SK-N-SH (cell line): ENCODE measurements around the gene C2orf42. TPM values are rescaled to one million over a fixed set of nuclear protein-coding genes. Genes with fewer than 3 reads are reported as not detected.
A peak's percentile ranks its signal among the peaks of the same experiment; 100 is the strongest.

Experiments used
- CTCF ChIA-PET: fragments of 300-600, 350-600 bp; formaldehyde crosslinking; extraction: SDS; loops from one replicate; lab custom pipeline; 2021; lab: Yijun Ruan, JAX
- POLR2A ChIA-PET: fragments of 350-600 bp; sonication (Branson Sonifier 250); formaldehyde crosslinking; extraction: SDS; loops from one replicate; lab custom pipeline; 2020; ENCODE audit warnings: antibody characterized with exemption, inconsistent platforms; lab: Yijun Ruan, JAX
- DNase-seq: peaks from one replicate; pipeline ENCODE4 v3.0.0; 2012
- H2AFZ ChIP-seq: fragments of 200-600 bp; sonication (generic); 2 replicates; pipeline ENCODE4 v1.8.1; 2016; ENCODE audit warnings: antibody characterized with exemption, mild to moderate bottlenecking, low read depth
- H3F3A ChIP-seq: fragments of 200-600 bp; sonication (generic); replicated peaks from 2 replicates; pipeline ENCODE3; 2016; ENCODE audit warnings: antibody characterized with exemption, mild to moderate bottlenecking; ENCODE audit not compliant: insufficient read depth
- H3K27ac ChIP-seq, 2 experiments: fragments of 200-500 bp in 1 of 2; fragments of 200-600 bp in 1 of 2; sonication (Bioruptor generic) in 1 of 2; sonication (generic), shearing (Covaris generic) in 1 of 2; 2 replicates each; pipeline versions ENCODE4 v1.5.1 to v1.6.1; 2014 to 2016; ENCODE audit warnings: low read depth in 2 of 2, inconsistent platforms in 1 of 2, low read length in 1 of 2, mild to moderate bottlenecking in 1 of 2, mixed read lengths in 1 of 2
- H3K27me3 ChIP-seq: fragments of 200-600 bp; sonication (generic), shearing (Covaris generic); 2 replicates; pipeline ENCODE4 v1.6.1; 2016; ENCODE audit warnings: mixed run types; ENCODE audit not compliant: insufficient read depth
- H3K36me3 ChIP-seq, 2 experiments: fragments of 200-500 bp in 1 of 2; fragments of 200-600 bp in 1 of 2; sonication (Bioruptor generic) in 1 of 2; sonication (generic) in 1 of 2; replicated peaks in 1 of 2; 2 replicates each; pipeline versions ENCODE3 to v1.5.1; 2014 to 2016; ENCODE audit warnings: low read length in 1 of 2, mild to moderate bottlenecking in 1 of 2; ENCODE audit not compliant: insufficient read depth in 2 of 2, control insufficient read depth in 1 of 2
- H3K4me1 ChIP-seq, 2 experiments: fragments of 200-500 bp in 1 of 2; fragments of 200-600 bp in 1 of 2; sonication (Bioruptor generic) in 1 of 2; sonication (generic), shearing (Covaris generic) in 1 of 2; 2 replicates each; pipeline versions ENCODE4 v1.5.1 to v1.6.1; 2014 to 2016; ENCODE audit warnings: low read depth in 1 of 2, low read length in 1 of 2, mixed run types in 1 of 2; ENCODE audit not compliant: insufficient read depth in 2 of 2, control insufficient read depth in 1 of 2
- H3K4me2 ChIP-seq: fragments of 200-600 bp; sonication (generic), shearing (Covaris generic); 2 replicates; pipeline ENCODE4 v1.6.1; 2017; ENCODE audit warnings: mixed run types
- H3K4me3 ChIP-seq, 2 experiments: fragments of 200-500 bp in 1 of 2; fragments of 200-600 bp in 1 of 2; sonication (Bioruptor generic) in 1 of 2; sonication (generic), shearing (Covaris generic) in 1 of 2; 2 replicates each; pipeline versions ENCODE4 v1.5.1 to v1.8.1; 2014 to 2016; ENCODE audit warnings: low read depth in 2 of 2, inconsistent platforms in 1 of 2, low read length in 1 of 2, mild to moderate bottlenecking in 1 of 2, mixed read lengths in 1 of 2, moderate library complexity in 1 of 2
- H3K79me2 ChIP-seq: fragments of 200-600 bp; sonication (generic); 2 replicates; pipeline ENCODE4 v1.8.1; 2017; ENCODE audit warnings: mild to moderate bottlenecking; ENCODE audit not compliant: insufficient read depth
- H3K9ac ChIP-seq: fragments of 200-600 bp; sonication (generic); 2 replicates; pipeline ENCODE4 v1.6.1; 2017; ENCODE audit warnings: mixed run types
- H3K9me2 ChIP-seq: fragments of 200-600 bp; sonication (generic); 2 replicates; pipeline ENCODE4 v1.6.1; 2017; ENCODE audit warnings: mixed run types
- H3K9me3 ChIP-seq: fragments of 200-600 bp; sonication (generic); 2 replicates; pipeline ENCODE4 v1.6.1; 2017; ENCODE audit warnings: mixed run types, mild to moderate bottlenecking, moderate library complexity
- H4K20me1 ChIP-seq: fragments of 200-600 bp; sonication (generic); 2 replicates; pipeline ENCODE4 v1.6.1; 2017; ENCODE audit warnings: mild to moderate bottlenecking, mixed run types; ENCODE audit not compliant: insufficient read depth
- CHD2 ChIP-seq: fragments of 150-350 bp; IDR thresholded peaks from 2 replicates; pipeline ENCODE4 v1.6.1; 2018; ENCODE audit warnings: low read length; ENCODE audit not compliant: partially characterized antibody
- CTCF ChIP-seq: fragments of 200-600 bp; sonication (generic); IDR thresholded peaks from 2 replicates; pipeline ENCODE4 v1.6.1; 2017; ENCODE audit warnings: antibody characterized with exemption, mild to moderate bottlenecking, moderate library complexity
- FOXJ3 ChIP-seq: sonication (generic); formaldehyde crosslinking; IDR thresholded peaks from 2 replicates; pipeline ENCODE4 v1.5.1; 2020; ENCODE audit warnings: mild to moderate bottlenecking, missing genetic modification reagents
- GABPA ChIP-seq: IDR thresholded peaks from 2 replicates; pipeline ENCODE4 v1.4.0; 2012; ENCODE audit warnings: low read depth, mild to moderate bottlenecking
- MXI1 ChIP-seq: IDR thresholded peaks from 2 replicates; pipeline ENCODE4 v1.6.1; 2012; ENCODE audit warnings: mild to moderate bottlenecking, low read depth, low read length, improper control_type of control experiment
- NFIC ChIP-seq: IDR thresholded peaks from 2 replicates; pipeline ENCODE4 v1.4.0; 2012; ENCODE audit warnings: borderline replicate concordance
- NRF1 ChIP-seq: IDR thresholded peaks from 2 replicates; pipeline ENCODE4 v1.6.1; 2012; ENCODE audit warnings: low read depth, mild to moderate bottlenecking, low read length
- POLR2AphosphoS5 ChIP-seq: IDR thresholded peaks from 2 replicates; pipeline ENCODE4 v1.6.1; 2012; ENCODE audit warnings: low read depth, low read length
- RCOR1 ChIP-seq: fragments of 150-350 bp; IDR thresholded peaks from 2 replicates; pipeline ENCODE4 v1.6.1; 2017; ENCODE audit warnings: antibody characterized with exemption, low read length
- RFX5 ChIP-seq: IDR thresholded peaks from 2 replicates; pipeline ENCODE4 v1.6.1; 2012; ENCODE audit warnings: mild to moderate bottlenecking, improper control_type of control experiment, low read length
- RXRA ChIP-seq: IDR thresholded peaks from 2 replicates; pipeline ENCODE4 v1.4.0; 2012; ENCODE audit warnings: low read depth, mild to moderate bottlenecking, borderline replicate concordance
- TAF1 ChIP-seq: IDR thresholded peaks from 2 replicates; pipeline ENCODE4 v1.6.1; 2012; ENCODE audit warnings: low read depth, mild to moderate bottlenecking, low read length, moderate library complexity, borderline replicate concordance
- TCF12 ChIP-seq: IDR thresholded peaks from 2 replicates; pipeline ENCODE4 v1.4.0; 2012
- TEAD4 ChIP-seq: IDR thresholded peaks from 2 replicates; pipeline ENCODE4 v1.4.0; 2012; ENCODE audit warnings: mild to moderate bottlenecking, borderline replicate concordance; ENCODE audit not compliant: insufficient read depth
- USF1 ChIP-seq: IDR thresholded peaks from 2 replicates; pipeline ENCODE4 v1.4.0; 2012; ENCODE audit warnings: low read depth, borderline replicate concordance
- USF2 ChIP-seq: fragments of 150-350 bp; IDR thresholded peaks from 2 replicates; pipeline ENCODE4 v1.6.1; 2017; ENCODE audit warnings: antibody characterized with exemption, low read length, low read depth, borderline replicate concordance
- YY1 ChIP-seq: IDR thresholded peaks from 2 replicates; pipeline ENCODE4 v1.4.0; 2012; ENCODE audit warnings: low read depth, mild to moderate bottlenecking
- WGBS: methylation state at CpG from one replicate; pipeline ENCODE4 v1.1.6; 2017; ENCODE audit warnings: low lambda C conversion rate; 5-methylcytosine and 5-hydroxymethylcytosine counted together
- polyA plus RNA-seq, 3 experiments: library from polyadenylated mRNA; depleted of rRNA; stranded (reverse); fragments of >200 nt; gene quantifications; 2 replicates each; pipeline ENCODE4 v1.2.3, GENCODE V29; 2012
- TF ChIP-seq, protein P1 (sequence below): fragments of 150-350 bp; IDR thresholded peaks from 2 replicates; pipeline ENCODE4 v1.6.1; 2016; ENCODE audit warnings: mild to moderate bottlenecking, low read depth, low read length
- TF ChIP-seq, protein P2 (sequence below): IDR thresholded peaks from 2 replicates; pipeline ENCODE4 v1.4.0; 2012; ENCODE audit warnings: low read depth

C2orf42 gene
- polyA plus RNA-seq, 1 of the 3 experiments (the other 2 are of a cell fraction): 5.1 TPM

DNA sequence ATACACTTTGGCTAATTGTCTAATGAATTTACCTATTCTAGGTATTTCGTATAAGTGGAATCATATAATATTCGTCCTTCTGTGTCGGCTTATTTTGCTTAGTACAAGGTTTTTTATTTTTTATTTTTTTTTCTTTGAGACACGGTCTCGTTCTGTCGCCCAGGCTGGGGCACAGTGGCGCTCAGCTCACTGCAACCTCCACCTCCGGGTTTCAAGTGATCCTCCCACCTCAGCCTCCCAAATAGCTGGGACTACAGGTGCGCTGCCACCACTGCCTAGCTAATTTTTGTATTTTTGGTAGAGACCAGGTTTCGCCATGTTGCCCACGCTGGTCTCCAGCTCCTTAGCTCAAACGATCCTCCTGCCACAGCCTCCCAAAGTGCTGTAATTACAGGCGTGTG, 65.3 kb downstream of the C2orf42 start:
- Histone ChIP-seq H3K36me3 (no peaks in the 10 kb centered on the region), H3K9ac (peak overlapping the region; percentile 88), H3K27me3 (no peaks in the 10 kb centered on the region), H3K27ac (peak overlapping the region; percentile 85 to 88), H3K4me2 (peak overlapping the region; percentile 74), H3K4me3 (peak overlapping the region; percentile 53 to 60; a peak in 2 of 4 replicates), H3K79me2 (no peaks in the 10 kb centered on the region), H2AFZ (peak overlapping the region; percentile 92), H3K9me3 (no peaks in the 10 kb centered on the region), H3K4me1 (peaks cover 7 to 9% of the 10 kb centered on the region in 2 experiments; a peak in 1 of 4 replicates), H3F3A (peaks cover 16% of the 10 kb centered on the region), H4K20me1 (no peaks in the 10 kb centered on the region), H3K9me2 (no peaks in the 10 kb centered on the region)
- ChIA-PET CTCF (interaction anchor here (1.1 to 5.0 kb wide), 3 partner anchors 13 to 37 kb away, joined by 3 to 26 read pairs (median 8); no protein-coding TSS in a partner anchor), POLR2A (interaction anchor here (0.6 to 3.3 kb wide), 10 partner anchors 10 to 211 kb away, joined by 3 to 36 read pairs (median 8); partner anchors contain the start of genes C2orf42, MXD1, PCBP1 and PCYOX1)
- 78% methylated on average over 13 of the region's 13 CpGs for WGBS
- DNase-seq: no peak
- TF ChIP-seq TAF1 (no peak), POLR2AphosphoS5 (no peak), TCF12 (no peak), NFIC (no peak), YY1 (no peak), USF1 (no peak), FOXJ3 (CRISPR knock-in tag) (no peak), RXRA (no peak), TEAD4 (no peak), GABPA (no peak)
- TF ChIP-seq, protein P1, sequence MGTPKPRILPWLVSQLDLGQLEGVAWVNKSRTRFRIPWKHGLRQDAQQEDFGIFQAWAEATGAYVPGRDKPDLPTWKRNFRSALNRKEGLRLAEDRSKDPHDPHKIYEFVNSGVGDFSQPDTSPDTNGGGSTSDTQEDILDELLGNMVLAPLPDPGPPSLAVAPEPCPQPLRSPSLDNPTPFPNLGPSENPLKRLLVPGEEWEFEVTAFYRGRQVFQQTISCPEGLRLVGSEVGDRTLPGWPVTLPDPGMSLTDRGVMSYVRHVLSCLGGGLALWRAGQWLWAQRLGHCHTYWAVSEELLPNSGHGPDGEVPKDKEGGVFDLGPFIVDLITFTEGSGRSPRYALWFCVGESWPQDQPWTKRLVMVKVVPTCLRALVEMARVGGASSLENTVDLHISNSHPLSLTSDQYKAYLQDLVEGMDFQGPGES: no peak

- peaks cover 16% of the 10 kb centered on the region for H3F3A ChIP-seq
- H2AFZ ChIP-seq: peak overlapping the region; percentile 92
- H3K36me3 ChIP-seq: no peaks in the 10 kb centered on the region
- WGBS: 3% methylated on average over 32 of the region's 36 CpGs
- peak overlapping the region; percentile 74 for H3K4me2 ChIP-seq
- H3K27me3 ChIP-seq: no peaks in the 10 kb centered on the region
- H3K27ac ChIP-seq: peak overlapping the region; percentile 85 to 88
- H3K9me3 ChIP-seq: no peaks in the 10 kb centered on the region
- no peak for TF ChIP-seq USF2
- peak; percentile 67 for TF ChIP-seq NRF1
- no peak for TF ChIP-seq RCOR1
- TF ChIP-seq CTCF: no peak
- TF ChIP-seq FOXJ3 (CRISPR knock-in tag): no peak
- TF ChIP-seq CHD2: no peak
- TF ChIP-seq RFX5: no peak
- TF ChIP-seq NFIC: no peak
- TF ChIP-seq POLR2AphosphoS5: peak; percentile 60
- TF ChIP-seq, protein P2, sequence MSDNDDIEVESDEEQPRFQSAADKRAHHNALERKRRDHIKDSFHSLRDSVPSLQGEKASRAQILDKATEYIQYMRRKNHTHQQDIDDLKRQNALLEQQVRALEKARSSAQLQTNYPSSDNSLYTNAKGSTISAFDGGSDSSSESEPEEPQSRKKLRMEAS: 0 out of 2 replicates have a peak, but pooled peaks have one; percentile 58
- peak; percentile 35; the same call in 1 of the 2 replicates for TF ChIP-seq MXI1
- TF ChIP-seq, all 33 proteins: peak for 4
- Histone ChIP-seq H4K20me1 (no peaks in the 10 kb centered on the region), H3K79me2 (no peaks in the 10 kb centered on the region), H3K4me1 (peaks cover 7 to 9% of the 10 kb centered on the region in 2 experiments; a peak in 1 of 4 replicates), H3K9ac (peak overlapping the region; percentile 88), H3K4me3 (peak overlapping the region; percentile 53 to 60), H3K9me2 (no peaks in the 10 kb centered on the region)
- POLR2A ChIA-PET: interaction anchor here (0.7 to 3.3 kb wide), 11 partner anchors 9 to 211 kb away, joined by 3 to 36 read pairs (median 8); partner anchors contain the start of genes C2orf42, MXD1, PCBP1 and PCYOX1
- DNase-seq: peak; percentile 89
- CTCF ChIA-PET: interaction anchor here (0.6 to 5.0 kb wide), 6 partner anchors 13 to 244 kb away, joined by 3 to 26 read pairs (median 3); no protein-coding TSS in a partner anchor
These were observed 65.8 kb downstream of the C2orf42 start for GRCh38 chr2:70124983-70125480.
